ENCODE measurements around the gene RPS6KA1.

The RPS6KA1 gene

GRCh38 chr1:26490155-26490554 is 39.4 kb upstream of the RPS6KA1 start:
- Histone ChIP-seq H3K4me1 (ENCODE audit: control insufficient read depth, low read length) (peaks cover 9% of the 10 kb centered on the region), H3F3A (ENCODE audit: control insufficient read depth, insufficient read depth) (peaks cover 5% of the 10 kb centered on the region; the same call in 1 of the 2 replicates), H3K36me3 (ENCODE audit: control insufficient read depth, low read length) (no peaks in the 10 kb centered on the region), H3K9me3 (ENCODE audit: control insufficient read depth, insufficient read depth, low read length) (no peaks in the 10 kb centered on the region), H4K20me1 (ENCODE audit: control insufficient read depth, insufficient read depth, low read depth, low read length) (no peaks in the 10 kb centered on the region; the same call in 1 of the 2 replicates), H3K4me2 (ENCODE audit: low read length) (no peak overlapping the region), H3K27ac (ENCODE audit: low read depth, low read length) (no peak overlapping the region), H3K79me2 (ENCODE audit: control insufficient read depth, low read length) (no peaks in the 10 kb centered on the region), H3K27me3 (ENCODE audit: control insufficient read depth, low read length) (no peaks in the 10 kb centered on the region), H3K9me2 (replicated peaks; ENCODE audit: control insufficient read depth, low read length) (no peaks in the 10 kb centered on the region), H3K4me3 (ENCODE audit: low read length) (no peak overlapping the region)
- no peak for TF ChIP-seq EZH2phosphoT487 (IDR thresholded peaks at IDR 0.05; ENCODE audit: borderline replicate concordance, low read length)
- no peak for TF ChIP-seq CTCF (IDR thresholded peaks at IDR 0.05; ENCODE audit: low read depth, low read length, poor library complexity, severe bottlenecking)

GRCh38 chr1:26493267-26493666 is 36.3 kb upstream of the RPS6KA1 start:
- TF ChIP-seq CTCF (IDR thresholded peaks at IDR 0.05; ENCODE audit: low read depth, low read length, poor library complexity, severe bottlenecking) (no peak), EZH2phosphoT487 (IDR thresholded peaks at IDR 0.05; ENCODE audit: borderline replicate concordance, low read length) (no peak)
- no peaks in the 10 kb centered on the region for H3K9me2 ChIP-seq (replicated peaks; ENCODE audit: control insufficient read depth, low read length)
- H3K27me3 ChIP-seq (ENCODE audit: control insufficient read depth, low read length) = no peaks in the 10 kb centered on the region
- peaks cover 5% of the 10 kb centered on the region; the same call in 1 of the 2 replicates for H3F3A ChIP-seq (ENCODE audit: control insufficient read depth, insufficient read depth)
- peaks cover 9% of the 10 kb centered on the region for H3K4me1 ChIP-seq (ENCODE audit: control insufficient read depth, low read length)
- H3K36me3 ChIP-seq (ENCODE audit: control insufficient read depth, low read length) = no peaks in the 10 kb centered on the region
- H3K4me2 ChIP-seq (ENCODE audit: low read length) = no peak overlapping the region
- no peak overlapping the region for H3K4me3 ChIP-seq (ENCODE audit: low read length)
- H4K20me1 ChIP-seq (ENCODE audit: control insufficient read depth, insufficient read depth, low read depth, low read length) = no peaks in the 10 kb centered on the region; the same call in 1 of the 2 replicates
- H3K79me2 ChIP-seq (ENCODE audit: control insufficient read depth, low read length) = no peaks in the 10 kb centered on the region
- no peak overlapping the region for H3K27ac ChIP-seq (ENCODE audit: low read depth, low read length)
- H3K9me3 ChIP-seq (ENCODE audit: control insufficient read depth, insufficient read depth, low read length) = no peaks in the 10 kb centered on the region

GRCh38 chr1:26493938-26494337 is 35.6 kb upstream of the RPS6KA1 start:
- Histone ChIP-seq H3K27me3 (ENCODE audit: control insufficient read depth, low read length) (no peaks in the 10 kb centered on the region), H3K4me2 (ENCODE audit: low read length) (no peak overlapping the region), H3K27ac (ENCODE audit: low read depth, low read length) (no peak overlapping the region), H3K4me1 (ENCODE audit: control insufficient read depth, low read length) (peaks cover 10% of the 10 kb centered on the region), H3K9me2 (replicated peaks; ENCODE audit: control insufficient read depth, low read length) (no peaks in the 10 kb centered on the region), H3F3A (ENCODE audit: control insufficient read depth, insufficient read depth) (peaks cover 5% of the 10 kb centered on the region; the same call in 1 of the 2 replicates), H4K20me1 (ENCODE audit: control insufficient read depth, insufficient read depth, low read depth, low read length) (no peaks in the 10 kb centered on the region; the same call in 1 of the 2 replicates), H3K79me2 (ENCODE audit: control insufficient read depth, low read length) (no peaks in the 10 kb centered on the region), H3K36me3 (ENCODE audit: control insufficient read depth, low read length) (no peaks in the 10 kb centered on the region), H3K4me3 (ENCODE audit: low read length) (no peak overlapping the region), H3K9me3 (ENCODE audit: control insufficient read depth, insufficient read depth, low read length) (no peaks in the 10 kb centered on the region)
- TF ChIP-seq CTCF (IDR thresholded peaks at IDR 0.05; ENCODE audit: low read depth, low read length, poor library complexity, severe bottlenecking) = no peak
- no peak for TF ChIP-seq EZH2phosphoT487 (IDR thresholded peaks at IDR 0.05; ENCODE audit: borderline replicate concordance, low read length)

Measured in DOHH2 (cell line).